H9 (cell line): Measurements from ENCODE around the gene RBMS3. TPM values are rescaled to one million over a fixed set of nuclear protein-coding genes. Genes with fewer than 3 reads are reported as not detected.

ENCODE experiments used
- DNase-seq: peaks from one replicate; pipeline ENCODE4 v3.0.0-alpha.2; 2017
- H2AFZ ChIP-seq: one replicate; pipeline ENCODE4 v1.6.1; 2013; ENCODE audit warnings: mild to moderate bottlenecking, low read length, control low read depth, moderate library complexity
- H2AK5ac ChIP-seq: 2 replicates; pipeline ENCODE4 v1.6.1; 2013; ENCODE audit warnings: low read length, control low read depth, mixed read lengths; ENCODE audit not compliant: insufficient read length
- H2BK120ac ChIP-seq: one replicate; pipeline ENCODE4 v1.6.1; 2013; ENCODE audit warnings: low read depth, mild to moderate bottlenecking, low read length, control low read depth, inconsistent platforms; ENCODE audit not compliant: poor library complexity, severe bottlenecking
- H2BK12ac ChIP-seq: 2 replicates; pipeline ENCODE4 v1.6.1; 2013; ENCODE audit warnings: low read length, control low read depth, mixed read lengths, low read depth; ENCODE audit not compliant: insufficient read length
- H2BK15ac ChIP-seq: 2 replicates; pipeline ENCODE4 v1.6.1; 2013; ENCODE audit warnings: low read depth, low read length, control low read depth
- H2BK20ac ChIP-seq: one replicate; pipeline ENCODE4 v1.6.1; 2013; ENCODE audit warnings: low read depth, mild to moderate bottlenecking, low read length, control low read depth, inconsistent platforms; ENCODE audit not compliant: poor library complexity, severe bottlenecking
- H2BK5ac ChIP-seq: 2 replicates; pipeline ENCODE4 v1.6.1; 2013; ENCODE audit warnings: low read length, control low read depth, mixed read lengths; ENCODE audit not compliant: insufficient read length
- H3K14ac ChIP-seq: 2 replicates; pipeline ENCODE4 v1.6.1; 2013; ENCODE audit warnings: low read length, control low read depth; ENCODE audit not compliant: insufficient read depth
- H3K18ac ChIP-seq: 2 replicates; pipeline ENCODE4 v1.6.1; 2013; ENCODE audit warnings: low read depth, mild to moderate bottlenecking, mixed read lengths, low read length, control low read depth; ENCODE audit not compliant: insufficient read length
- H3K23ac ChIP-seq: 2 replicates; pipeline ENCODE4 v1.6.1; 2013; ENCODE audit warnings: low read length, control low read depth, mixed read lengths, low read depth; ENCODE audit not compliant: insufficient read length
- H3K23me2 ChIP-seq: 2 replicates; pipeline ENCODE4 v1.6.1; 2013; ENCODE audit warnings: low read depth, mild to moderate bottlenecking, mixed read lengths, low read length, control low read depth; ENCODE audit not compliant: insufficient read length, poor library complexity, severe bottlenecking
- H3K27ac ChIP-seq: 2 replicates; pipeline ENCODE4 v1.5.1; 2013; ENCODE audit warnings: low read length, control low read depth, mixed read lengths, low read depth; ENCODE audit not compliant: insufficient read length
- H3K27me3 ChIP-seq: 2 replicates; pipeline ENCODE4 v1.6.1; 2013; ENCODE audit warnings: low read length, control low read depth, inconsistent platforms; ENCODE audit not compliant: insufficient read depth
- H3K4ac ChIP-seq: 2 replicates; pipeline ENCODE4 v1.6.1; 2013; ENCODE audit warnings: low read depth, mild to moderate bottlenecking, control low read depth, inconsistent platforms, low read length, moderate library complexity
- H3K4me1 ChIP-seq: 2 replicates; pipeline ENCODE4 v1.6.1; 2013; ENCODE audit warnings: low read length, control low read depth, inconsistent platforms; ENCODE audit not compliant: insufficient read depth
- H3K4me2 ChIP-seq: 2 replicates; pipeline ENCODE4 v1.6.1; 2013; ENCODE audit warnings: low read length, control low read depth, mixed read lengths; ENCODE audit not compliant: insufficient read length, insufficient read depth
- H3K56ac ChIP-seq: 2 replicates; pipeline ENCODE4 v1.6.1; 2013; ENCODE audit warnings: low read depth, mild to moderate bottlenecking, mixed read lengths, low read length, control low read depth; ENCODE audit not compliant: insufficient read length
- H3K79me1 ChIP-seq: 2 replicates; pipeline ENCODE4 v1.6.1; 2013; ENCODE audit warnings: low read depth, mild to moderate bottlenecking, moderate library complexity, low read length, control low read depth, inconsistent platforms; ENCODE audit not compliant: insufficient read depth, poor library complexity, severe bottlenecking
- H3K79me2 ChIP-seq: 2 replicates; pipeline ENCODE4 v1.6.1; 2013; ENCODE audit warnings: low read length, control low read depth, inconsistent platforms; ENCODE audit not compliant: insufficient read depth
- H3K9ac ChIP-seq: 2 replicates; pipeline ENCODE4 v1.6.1; 2013; ENCODE audit warnings: low read length, control low read depth, mixed read lengths; ENCODE audit not compliant: insufficient read length; ENCODE audit errors: extremely low read depth
- H3K9me3 ChIP-seq: one replicate; pipeline ENCODE4 v1.6.1; 2013; ENCODE audit warnings: low read depth, low read length, inconsistent platforms; ENCODE audit not compliant: control insufficient read depth
- H3T11ph ChIP-seq: one replicate; pipeline ENCODE4 v1.6.1; 2013; ENCODE audit warnings: mild to moderate bottlenecking, low read length, control low read depth, inconsistent platforms
- H4K20me1 ChIP-seq: one replicate; pipeline ENCODE4 v1.6.1; 2013; ENCODE audit not compliant: control insufficient read depth, insufficient read length, insufficient read depth
- H4K5ac ChIP-seq: 2 replicates; pipeline ENCODE4 v1.6.1; 2013; ENCODE audit warnings: low read depth, mild to moderate bottlenecking, mixed read lengths, low read length, control low read depth; ENCODE audit not compliant: insufficient read length
- H4K8ac ChIP-seq: replicated peaks from 2 replicates; pipeline ENCODE4 v1.6.1; 2013; ENCODE audit warnings: low read length, control low read depth, mixed read lengths, low read depth; ENCODE audit not compliant: insufficient read length
- H4K91ac ChIP-seq: 2 replicates; pipeline ENCODE4 v1.6.1; 2013; ENCODE audit warnings: low read depth, mild to moderate bottlenecking, moderate library complexity, mixed read lengths, low read length, control low read depth; ENCODE audit not compliant: insufficient read length
- H3K27ac Mint-ChIP-seq, 3 experiments: 2 replicates in 2 of 3; 3 replicates in 1 of 3; pipeline ENCODE4 v1.8.0; 2020 to 2021; ENCODE audit warnings: mixed read lengths in 3 of 3, mild to moderate bottlenecking in 1 of 3, moderate library complexity in 1 of 3
- H3K27me3 Mint-ChIP-seq: 2 replicates; pipeline ENCODE4 v1.8.0; 2021; ENCODE audit warnings: low read depth, mild to moderate bottlenecking, moderate library complexity, mixed read lengths
- H3K36me3 Mint-ChIP-seq, 3 experiments: 2 replicates in 2 of 3; 3 replicates in 1 of 3; pipeline ENCODE4 v1.8.0; 2020 to 2021; ENCODE audit warnings: low read depth in 3 of 3, mixed read lengths in 3 of 3; ENCODE audit not compliant: insufficient read depth in 1 of 3
- H3K4me1 Mint-ChIP-seq, 2 experiments: 2 replicates each; pipeline ENCODE4 v1.8.0; 2020; ENCODE audit warnings: mixed read lengths in 2 of 2
- H3K4me3 Mint-ChIP-seq, 2 experiments: 2 replicates in 1 of 2; 3 replicates in 1 of 2; pipeline ENCODE4 v1.8.0; 2020 to 2021; ENCODE audit warnings: mild to moderate bottlenecking in 2 of 2, mixed read lengths in 2 of 2, moderate library complexity in 1 of 2
- H3K9me3 Mint-ChIP-seq, 2 experiments: 2 replicates in 1 of 2; 3 replicates in 1 of 2; pipeline ENCODE4 v1.8.0; 2020; ENCODE audit warnings: mild to moderate bottlenecking in 2 of 2, mixed read lengths in 2 of 2, moderate library complexity in 1 of 2
- CTCF ChIP-seq: fragments of 200-600 bp; sonication (generic); conservative IDR thresholded peaks from 3 replicates; pipeline ENCODE4 v1.8.0; 2021; ENCODE audit warnings: antibody characterized with exemption, mild to moderate bottlenecking
- WGBS: extraction: QIAGEN DNeasy Blood & Tissue Kit; methylation state at CpG from one replicate; pipeline ENCODE4 v1.1.7; 2013; ENCODE audit warnings: missing lambda C conversion rate, low lambda C conversion rate, mixed read lengths; ENCODE audit not compliant: insufficient read length; ENCODE audit errors: extremely low coverage; 5-methylcytosine and 5-hydroxymethylcytosine counted together
- total RNA-seq: library from RNA; stranded (reverse); gene quantifications from 2 replicates; pipeline ENCODE4 v1.2.1, GENCODE V29; 2021

The RBMS3 gene
- total RNA-seq, 1 experiment from 2014 or later: 8.1 TPM

- Histone ChIP-seq H2AFZ (no peak overlapping the region), H3K4me1 (no peaks in the 10 kb centered on the region), H3K9me3 (no peaks in the 10 kb centered on the region), H3K9ac (no peak overlapping the region), H3K79me1 (no peaks in the 10 kb centered on the region), H3K27me3 (no peaks in the 10 kb centered on the region), H3K18ac (no peak overlapping the region), H2BK12ac (no peak overlapping the region), H3K4me2 (no peak overlapping the region), H2BK15ac (no peak overlapping the region), H3K79me2 (no peaks in the 10 kb centered on the region), H2AK5ac (no peak overlapping the region), H3K23me2 (no peaks in the 10 kb centered on the region), H4K5ac (no peak overlapping the region), H4K20me1 (no peaks in the 10 kb centered on the region), H3K23ac (no peak overlapping the region), H3K56ac (no peak overlapping the region), H3K27ac (no peak overlapping the region), H3T11ph (no peak overlapping the region), H3K14ac (no peak overlapping the region), H2BK5ac (no peak overlapping the region), H4K8ac (no peak overlapping the region), H3K4ac (no peak overlapping the region), H2BK20ac (no peak overlapping the region), H2BK120ac (no peak overlapping the region), H4K91ac (no peak overlapping the region)
- no peak for TF ChIP-seq CTCF
- no peak overlapping the region; a peak in 1 of 7 replicates for H3K27ac Mint-ChIP-seq
- no peak overlapping the region for H3K4me3 Mint-ChIP-seq
- no peaks in the 10 kb centered on the region for H3K9me3 Mint-ChIP-seq
- H3K4me1 Mint-ChIP-seq: no peaks in the 10 kb centered on the region
- H3K36me3 Mint-ChIP-seq: no peaks in the 10 kb centered on the region
- DNase-seq: no peak
- WGBS: no CpG with 5 or more reads among the region's 1 CpG
- H3K27me3 Mint-ChIP-seq: no peaks in the 10 kb centered on the region
Observed at GRCh38 chr3:29593802-29594201, 312.9 kb downstream of the RBMS3 start.
